ENCODE results near the gene AGBL4. TPM values are rescaled to one million over a fixed set of nuclear protein-coding genes. Genes with fewer than 3 reads are reported as not detected.

The AGBL4 gene
- polyA plus RNA-seq, 1 experiment: not detected

- Histone ChIP-seq H3K4me3 (ENCODE audit: low read depth, low read length) (no peak overlapping the region), H3K27me3 (ENCODE audit: control insufficient read depth, insufficient read depth, low read length) (no peaks in the 10 kb centered on the region), H3K9me3 (ENCODE audit: control insufficient read depth, insufficient read depth, low read length) (no peaks in the 10 kb centered on the region), H3K27ac (ENCODE audit: low read depth, low read length) (no peak overlapping the region)
- POLR2A ChIA-PET: no interaction called here
- CTCF ChIA-PET: no interaction called here
- DNase-seq (ENCODE audit: low read depth, low spot score): no peak
- no peak for TF ChIP-seq CTCF (IDR thresholded peaks at IDR 0.05; ENCODE audit: low read depth, low read length)
These were observed 1082.6 kb downstream of the AGBL4 start for GRCh38 chr1:48940962-48941732.

- Histone ChIP-seq H3K27me3 (ENCODE audit: control insufficient read depth, insufficient read depth, low read length) (no peaks in the 10 kb centered on the region), H3K4me3 (ENCODE audit: low read depth, low read length) (no peak overlapping the region), H3K9me3 (ENCODE audit: control insufficient read depth, insufficient read depth, low read length) (no peaks in the 10 kb centered on the region), H3K27ac (ENCODE audit: low read depth, low read length) (no peak overlapping the region)
- ChIA-PET CTCF (no interaction called here), POLR2A (no interaction called here)
- TF ChIP-seq CTCF (IDR thresholded peaks at IDR 0.05; ENCODE audit: low read depth, low read length): no peak
- DNase-seq (ENCODE audit: low read depth, low spot score): no peak
These were observed 1083.4 kb downstream of the AGBL4 start for GRCh38 chr1:48940354-48940753.

GRCh38 chr1:48939828-48940227, 1083.9 kb downstream of the AGBL4 start:
- Histone ChIP-seq H3K4me3 (ENCODE audit: low read depth, low read length) (no peak overlapping the region), H3K27ac (ENCODE audit: low read depth, low read length) (no peak overlapping the region), H3K27me3 (ENCODE audit: control insufficient read depth, insufficient read depth, low read length) (no peaks in the 10 kb centered on the region), H3K9me3 (ENCODE audit: control insufficient read depth, insufficient read depth, low read length) (no peaks in the 10 kb centered on the region)
- no peak for DNase-seq (ENCODE audit: low read depth, low spot score)
- TF ChIP-seq CTCF (IDR thresholded peaks at IDR 0.05; ENCODE audit: low read depth, low read length): no peak
- CTCF ChIA-PET: no interaction called here
- POLR2A ChIA-PET: no interaction called here

- no peak overlapping the region for H3K27ac ChIP-seq (ENCODE audit: low read depth, low read length)
These were observed 1084.7 kb downstream of the AGBL4 start for GRCh38 chr1:48939042-48939441.

More at GRCh38 chr1:48939042-48939441, 1084.7 kb downstream of the AGBL4 start:
- H3K4me3 ChIP-seq (ENCODE audit: low read depth, low read length): no peak overlapping the region
- POLR2A ChIA-PET: no interaction called here
- no peak for TF ChIP-seq CTCF (IDR thresholded peaks at IDR 0.05; ENCODE audit: low read depth, low read length)
- DNase-seq (ENCODE audit: low read depth, low spot score): no peak
- no peaks in the 10 kb centered on the region for H3K9me3 ChIP-seq (ENCODE audit: control insufficient read depth, insufficient read depth, low read length)
- CTCF ChIA-PET: no interaction called here
- H3K27me3 ChIP-seq (ENCODE audit: control insufficient read depth, insufficient read depth, low read length): no peaks in the 10 kb centered on the region

Data from AG04450 (cell line).